Measurements from ENCODE around the gene GALNT8. TPM values are rescaled to one million over a fixed set of nuclear protein-coding genes. Genes with fewer than 3 reads are reported as not detected.

GALNT8 gene
- total RNA-seq, 1 donor from 2014 or later: 0.67 TPM

- TF ChIP-seq CTCF (IDR thresholded peaks at IDR 0.05): no peak
- no peak for DNase-seq
- Histone ChIP-seq H3K27me3 (no peaks in the 10 kb centered on the region), H3K27ac (no peak overlapping the region), H3K4me1 (no peaks in the 10 kb centered on the region), H3K36me3 (no peaks in the 10 kb centered on the region), H3K9me3 (no peaks in the 10 kb centered on the region), H3K4me3 (no peak overlapping the region)
- intact Hi-C loops (cut with DNase I): no loop called here
- peak; percentile 70 for ATAC-seq
Observed at GRCh38 chr12:4700621-4701026, 19.6 kb upstream of the GALNT8 start.

GRCh38 chr12:4701395-4702190 is 18.6 kb upstream of the GALNT8 start:
- DNase-seq: no peak

GRCh38 chr12:4703676-4704075 is 16.5 kb upstream of the GALNT8 start:
- ATAC-seq (no peak), DNase-seq (no peak)
- Histone ChIP-seq H3K36me3 (no peaks in the 10 kb centered on the region), H3K4me3 (no peak overlapping the region), H3K27me3 (no peaks in the 10 kb centered on the region), H3K27ac (no peak overlapping the region), H3K9me3 (no peaks in the 10 kb centered on the region), H3K4me1 (no peaks in the 10 kb centered on the region)
- intact Hi-C loops (cut with DNase I): no loop called here
- no peak for TF ChIP-seq CTCF (IDR thresholded peaks at IDR 0.05)

More at GRCh38 chr12:4701395-4702190, 18.6 kb upstream of the GALNT8 start:
- H3K27ac ChIP-seq: no peak overlapping the region
- no peak overlapping the region for H3K4me3 ChIP-seq
- no peaks in the 10 kb centered on the region for H3K27me3 ChIP-seq
- H3K4me1 ChIP-seq: no peaks in the 10 kb centered on the region
- intact Hi-C loops (cut with DNase I): no loop called here
- ATAC-seq: no peak
- TF ChIP-seq CTCF (IDR thresholded peaks at IDR 0.05): no peak
- H3K9me3 ChIP-seq: no peaks in the 10 kb centered on the region
- no peaks in the 10 kb centered on the region for H3K36me3 ChIP-seq

GRCh38 chr12:4705824-4706223 is 14.4 kb upstream of the GALNT8 start:
- Histone ChIP-seq H3K27ac (no peak overlapping the region), H3K4me3 (no peak overlapping the region), H3K27me3 (no peaks in the 10 kb centered on the region), H3K36me3 (no peaks in the 10 kb centered on the region), H3K9me3 (no peaks in the 10 kb centered on the region), H3K4me1 (no peaks in the 10 kb centered on the region)
- no peak for ATAC-seq
- no peak for TF ChIP-seq CTCF (IDR thresholded peaks at IDR 0.05)
- intact Hi-C loops (cut with DNase I): no loop called here
- no peak for DNase-seq

GRCh38 chr12:4707306-4707705 is 12.9 kb upstream of the GALNT8 start:
- Histone ChIP-seq H3K27me3 (no peaks in the 10 kb centered on the region), H3K9me3 (no peaks in the 10 kb centered on the region), H3K4me1 (no peaks in the 10 kb centered on the region), H3K27ac (no peak overlapping the region), H3K4me3 (no peak overlapping the region), H3K36me3 (no peaks in the 10 kb centered on the region)
- TF ChIP-seq CTCF (IDR thresholded peaks at IDR 0.05): no peak
- intact Hi-C loops (cut with DNase I): no loop called here
- ATAC-seq (no peak), DNase-seq (no peak)
